GM08714 (cell line): ENCODE measurements around the gene SEMA5A.
"Not testable (repeated sequence)": the region's sequence is repeated elsewhere in the genome, so short reads cannot be mapped to it uniquely, and the experiment has no call there.

ENCODE experiments used
- H3K4me3 ChIP-seq: fragments of 200-500 bp; sonication (Bioruptor generic); 2 replicates; pipeline ENCODE4 v1.5.1; 2014; ENCODE audit warnings: mild to moderate bottlenecking, low read length, inconsistent platforms
- ZNF274 ChIP-seq: IDR thresholded peaks from 2 replicates; pipeline ENCODE4 v1.6.1; 2012; ENCODE audit warnings: mild to moderate bottlenecking, low read depth, low read length

Gene SEMA5A

GRCh38 chr5:9401786-9402472 lies 143.9 kb downstream of the SEMA5A start:
- no peak for TF ChIP-seq ZNF274
- H3K4me3 ChIP-seq, result no peak overlapping the region

DNA sequence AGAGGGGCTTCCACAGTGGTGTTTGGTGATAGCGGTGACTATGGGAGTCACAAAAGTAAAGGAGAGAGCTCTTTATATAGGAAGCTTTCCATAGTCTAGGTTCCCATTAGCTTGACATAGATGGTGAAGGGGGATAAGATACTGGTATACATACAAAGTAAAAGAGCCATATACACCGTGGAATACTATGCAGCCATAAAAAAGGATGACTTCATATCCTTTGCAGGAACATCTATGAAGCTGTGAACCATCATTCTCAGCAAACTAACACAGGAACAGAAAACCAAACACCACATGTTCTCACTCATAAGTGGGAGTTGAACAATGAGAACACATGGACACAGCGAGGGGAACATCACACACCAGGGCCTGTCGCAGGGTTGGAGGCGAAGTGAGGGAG lies 146.1 kb downstream of the SEMA5A start:
- not testable (repeated sequence) for H3K4me3 ChIP-seq

DNA sequence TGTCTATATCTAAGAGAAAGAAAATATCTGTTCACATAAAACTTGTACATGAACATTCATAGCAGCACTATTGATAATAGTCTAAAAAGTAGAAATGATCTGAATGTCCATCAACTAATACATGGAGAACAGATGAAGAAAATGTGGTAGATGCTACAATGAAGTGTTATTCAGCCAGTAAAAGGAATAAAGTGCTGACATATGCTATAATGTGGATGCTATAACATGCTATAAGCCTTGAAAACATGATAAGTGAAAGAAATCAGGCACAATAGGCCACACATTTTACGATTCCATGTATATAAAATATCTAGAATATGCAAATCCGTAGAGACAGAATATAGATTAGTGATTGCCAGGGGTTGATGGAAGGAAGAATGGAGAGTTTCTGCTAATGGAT lies 146.8 kb downstream of the SEMA5A start:
- no peak for TF ChIP-seq ZNF274
- H3K4me3 ChIP-seq, result no peak overlapping the region

- TF ChIP-seq ZNF274, result no peak
- no peak overlapping the region for H3K4me3 ChIP-seq
These were observed 147.6 kb downstream of the SEMA5A start for GRCh38 chr5:9398227-9398626.

GRCh38 chr5:9396285-9396770 lies 149.5 kb downstream of the SEMA5A start:
- no peak overlapping the region for H3K4me3 ChIP-seq
- no peak for TF ChIP-seq ZNF274

DNA sequence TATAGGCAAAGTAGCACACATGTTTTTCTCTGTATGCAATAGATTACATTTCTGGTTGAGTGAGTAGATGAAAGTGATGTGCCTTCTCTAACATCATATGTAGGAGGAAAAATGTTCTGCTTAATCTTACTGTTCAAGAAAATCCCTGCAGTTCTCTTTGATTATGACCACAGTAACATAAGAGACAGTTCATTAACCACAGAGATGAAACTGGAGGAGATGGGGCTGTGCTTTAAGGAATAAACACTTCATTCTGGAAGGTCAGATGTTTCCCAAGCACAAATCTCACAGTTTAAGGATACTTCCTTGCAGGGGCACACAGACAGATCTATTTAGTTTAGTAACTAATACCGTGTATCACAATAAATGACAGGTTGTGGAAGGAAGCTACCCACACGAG lies 150.2 kb downstream of the SEMA5A start:
- TF ChIP-seq ZNF274, result no peak
- no peak overlapping the region for H3K4me3 ChIP-seq

DNA sequence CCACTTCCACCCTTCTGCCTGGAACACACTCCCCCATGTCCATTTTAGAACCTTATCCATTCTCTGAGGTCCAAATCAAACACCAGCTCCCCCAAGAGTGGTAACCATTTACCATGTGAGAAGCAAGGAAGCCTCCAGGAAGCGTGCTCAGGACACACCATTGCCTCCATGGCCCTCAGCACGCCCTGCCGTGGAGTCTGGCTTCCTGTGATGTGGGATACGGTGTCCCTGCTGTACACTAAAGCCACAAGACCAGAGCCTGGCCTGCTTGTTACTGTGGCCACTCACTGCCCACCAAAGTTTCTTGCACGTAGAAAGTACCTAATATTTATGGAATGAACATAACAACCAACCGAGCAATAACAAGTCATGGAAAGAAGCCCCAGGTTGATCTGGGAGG lies 151.7 kb downstream of the SEMA5A start:
- no peak for TF ChIP-seq ZNF274
- no peak overlapping the region for H3K4me3 ChIP-seq

DNA sequence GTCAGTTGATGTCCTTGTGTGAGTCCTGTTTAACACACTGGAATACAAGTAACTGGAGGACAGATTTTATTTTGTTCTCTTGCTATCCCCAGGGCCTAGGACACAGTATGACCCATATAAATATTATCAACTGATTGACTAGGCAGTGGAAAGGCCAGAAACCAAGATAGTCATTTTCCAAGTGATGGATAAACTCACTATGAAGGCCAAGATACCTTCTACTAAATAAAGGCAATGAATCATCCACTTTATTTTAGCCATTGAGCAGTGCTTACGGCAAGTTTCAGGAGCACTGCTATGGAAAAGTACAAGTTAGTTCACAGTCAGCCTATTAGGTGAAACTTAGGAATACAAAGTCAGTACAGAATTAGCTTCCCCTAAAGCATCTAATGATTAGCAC lies 153.2 kb downstream of the SEMA5A start:
- no peak for TF ChIP-seq ZNF274
- H3K4me3 ChIP-seq, result no peak overlapping the region

GRCh38 chr5:9391080-9391479 lies 154.8 kb downstream of the SEMA5A start:
- H3K4me3 ChIP-seq, result no peak overlapping the region
- TF ChIP-seq ZNF274, result no peak

DNA sequence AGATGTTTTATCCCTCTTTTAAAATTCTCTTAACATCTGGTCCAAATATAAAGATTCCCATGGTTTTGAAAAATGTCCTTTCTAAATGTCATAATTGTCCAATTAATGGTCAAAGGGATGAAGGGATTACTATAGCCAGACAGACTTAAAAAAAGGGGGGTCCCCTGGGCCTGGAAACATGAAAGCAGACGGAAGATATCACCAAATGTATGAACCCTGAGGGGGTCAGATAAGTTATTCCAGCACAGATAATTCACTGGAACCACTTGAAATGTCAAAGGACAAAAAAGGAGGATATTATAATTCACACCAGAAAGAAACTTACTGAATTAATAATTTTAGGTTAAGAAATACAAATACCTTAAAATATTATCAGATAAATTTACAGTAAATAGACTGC lies 155.8 kb downstream of the SEMA5A start:
- TF ChIP-seq ZNF274, result no peak
- no peak overlapping the region for H3K4me3 ChIP-seq

DNA sequence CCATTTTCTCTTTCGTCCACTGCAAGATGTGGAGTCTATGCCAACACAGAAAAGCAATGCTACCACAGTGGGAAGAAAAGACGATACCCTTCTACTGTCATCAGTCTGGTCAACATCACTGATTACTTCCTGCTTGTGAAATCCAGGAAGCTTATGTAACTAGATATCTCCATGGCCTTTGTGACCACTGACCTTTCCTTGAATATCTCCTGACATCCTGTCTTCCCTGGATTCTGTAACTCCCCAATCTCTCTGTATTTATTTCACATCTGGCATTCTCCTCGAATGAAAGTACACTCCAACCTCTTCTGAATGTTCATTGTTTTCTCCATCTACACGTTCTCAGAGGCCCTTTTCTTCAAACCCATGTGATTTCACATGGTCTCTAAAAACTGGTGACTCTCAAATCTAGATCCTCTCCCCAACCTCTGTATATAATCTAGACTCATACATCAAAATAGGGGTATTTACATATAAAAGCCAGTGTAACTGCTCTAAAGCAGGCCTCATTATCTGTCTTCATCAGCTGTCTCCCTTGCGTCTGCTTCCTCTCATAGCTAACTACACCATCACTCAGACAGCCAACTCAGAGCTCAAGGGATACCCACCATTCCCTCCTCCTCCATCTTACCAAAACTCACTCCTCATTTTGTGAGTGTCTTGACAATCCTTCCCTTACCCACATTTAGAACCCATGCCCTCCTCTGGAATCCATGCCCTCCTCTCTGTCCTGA lies 156.8 kb downstream of the SEMA5A start:
- no peak for TF ChIP-seq ZNF274
- no peak overlapping the region for H3K4me3 ChIP-seq

- no peak overlapping the region for H3K4me3 ChIP-seq
- no peak for TF ChIP-seq ZNF274
These were observed 158.0 kb downstream of the SEMA5A start for GRCh38 chr5:9387879-9388278.

- no peak overlapping the region for H3K4me3 ChIP-seq
- no peak for TF ChIP-seq ZNF274
These were observed 158.9 kb downstream of the SEMA5A start for GRCh38 chr5:9386945-9387344.

- H3K4me3 ChIP-seq, result no peak overlapping the region
- no peak for TF ChIP-seq ZNF274
These were observed 163.4 kb downstream of the SEMA5A start for GRCh38 chr5:9382522-9382921.

DNA sequence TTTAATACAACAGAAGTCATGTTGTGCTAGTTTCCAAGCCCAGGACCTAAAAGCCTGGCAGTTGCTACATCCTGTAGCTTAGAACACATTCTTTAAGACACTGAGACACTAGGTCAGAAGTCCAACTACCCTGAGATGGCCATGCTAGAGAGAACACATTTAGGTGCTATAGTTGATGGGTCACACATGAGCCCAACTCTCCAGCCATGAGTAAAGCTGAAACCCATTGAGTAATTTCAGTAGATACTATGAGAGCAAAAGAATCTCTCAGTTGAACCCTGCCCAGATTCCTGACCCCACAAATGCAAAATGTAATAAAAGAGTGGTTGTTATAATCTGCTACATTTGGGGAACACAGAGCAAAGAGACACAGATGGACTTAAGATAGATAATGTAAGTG lies 164.4 kb downstream of the SEMA5A start:
- H3K4me3 ChIP-seq, result no peak overlapping the region
- no peak for TF ChIP-seq ZNF274
